Pons (tissue), 1 donor: ENCODE data around the gene STX4.

Experiments
- DNase-seq: peaks from one replicate; pipeline ENCODE4 v3.0.0-alpha.2; 2016; ENCODE audit warnings: low spot score

Gene STX4

DNA sequence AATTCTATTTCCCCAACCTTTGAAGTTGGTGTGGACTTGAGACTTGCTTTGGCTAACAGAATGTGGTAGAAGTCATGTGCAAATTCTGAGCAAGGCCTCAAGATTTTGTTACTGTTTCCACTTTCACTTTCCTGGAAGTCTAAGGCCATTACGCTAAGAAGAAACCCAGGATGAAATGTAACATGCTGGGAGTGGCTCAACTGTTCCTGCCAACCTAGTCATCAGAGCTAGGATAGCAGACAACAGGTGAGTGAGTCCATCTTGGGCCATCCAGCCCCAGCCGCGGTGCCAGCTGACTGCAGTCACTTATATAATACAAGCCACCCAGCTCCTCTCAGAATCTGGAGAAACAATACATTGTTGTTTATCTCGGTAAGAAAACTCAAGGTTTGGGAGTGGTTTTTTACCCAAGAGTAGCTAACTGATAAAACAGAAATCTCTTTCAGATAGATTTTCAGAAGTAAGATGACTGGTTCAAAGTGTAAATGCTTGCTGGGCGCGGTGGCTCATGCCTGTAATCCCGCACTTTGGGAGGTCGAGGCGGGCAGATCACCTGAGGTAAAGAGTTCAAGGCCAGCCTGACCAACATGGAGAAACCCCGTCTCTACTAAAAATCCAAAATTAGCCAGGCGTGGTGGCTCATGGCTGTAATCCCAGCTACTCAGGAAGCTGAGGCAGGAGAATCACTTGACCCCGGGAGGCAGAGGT is 10.7 kb upstream of the STX4 start:
- DNase-seq, result no peak

- no peak for DNase-seq
Measured at GRCh38 chr16:31023252-31023602, 10.1 kb upstream of the STX4 start.

GRCh38 chr16:31023627-31024226 is 9.6 kb upstream of the STX4 start:
- no peak for DNase-seq

- no peak for DNase-seq
Measured at GRCh38 chr16:31025339-31025738, 8.0 kb upstream of the STX4 start.

DNA sequence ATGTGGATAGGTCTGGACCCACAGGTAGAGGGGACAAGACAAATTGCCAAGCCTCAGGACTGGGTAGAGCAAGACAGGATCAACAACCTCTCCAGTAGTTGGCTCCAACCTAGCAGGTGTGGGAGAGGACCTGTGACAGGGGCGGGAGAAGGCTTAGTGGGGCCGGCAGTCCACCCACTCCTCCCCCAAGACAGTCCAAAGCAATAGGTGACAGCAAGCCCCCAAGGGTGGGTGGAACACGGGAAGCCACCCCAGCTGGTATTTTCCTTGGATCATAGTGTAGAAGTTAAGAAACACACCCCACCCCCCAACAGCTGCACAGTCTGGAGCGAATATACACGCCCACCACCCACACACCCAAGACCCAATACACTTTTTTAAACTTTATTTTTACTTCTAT is 4.1 kb upstream of the STX4 start:
- DNase-seq, result no peak

GRCh38 chr16:31031276-31031675 is 2.1 kb upstream of the STX4 start:
- DNase-seq, result no peak

- DNase-seq, result peak; percentile 95
Measured at GRCh38 chr16:31033709-31034492, 543 bp downstream of the STX4 start.

- DNase-seq, result peak; percentile 40
Measured at GRCh38 chr16:31036691-31037090, 3.3 kb downstream of the STX4 start.

- peak; percentile 88 for DNase-seq
Measured at GRCh38 chr16:31038993-31039392, 5.6 kb downstream of the STX4 start.

DNA sequence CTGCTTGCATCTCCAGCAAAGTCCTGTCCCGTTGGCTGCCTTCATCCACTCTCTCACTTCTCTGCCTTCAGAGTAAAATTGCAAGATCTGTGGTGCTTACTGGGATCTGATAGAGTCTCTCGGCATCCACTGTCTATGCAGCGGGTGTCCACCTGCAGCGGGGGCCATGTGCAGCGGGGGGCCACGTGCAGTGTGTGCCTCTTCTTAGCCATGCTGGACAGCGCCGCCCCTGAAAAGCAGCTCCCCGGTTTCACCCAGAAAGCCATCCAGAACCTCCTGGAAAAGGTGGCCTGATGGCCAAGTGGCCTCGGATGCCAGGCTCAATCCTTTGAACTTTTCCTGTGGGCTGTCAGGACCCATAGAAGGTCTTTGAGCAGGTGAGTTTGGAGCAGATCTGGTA is 9.5 kb downstream of the STX4 start:
- DNase-seq, result no peak

DNA sequence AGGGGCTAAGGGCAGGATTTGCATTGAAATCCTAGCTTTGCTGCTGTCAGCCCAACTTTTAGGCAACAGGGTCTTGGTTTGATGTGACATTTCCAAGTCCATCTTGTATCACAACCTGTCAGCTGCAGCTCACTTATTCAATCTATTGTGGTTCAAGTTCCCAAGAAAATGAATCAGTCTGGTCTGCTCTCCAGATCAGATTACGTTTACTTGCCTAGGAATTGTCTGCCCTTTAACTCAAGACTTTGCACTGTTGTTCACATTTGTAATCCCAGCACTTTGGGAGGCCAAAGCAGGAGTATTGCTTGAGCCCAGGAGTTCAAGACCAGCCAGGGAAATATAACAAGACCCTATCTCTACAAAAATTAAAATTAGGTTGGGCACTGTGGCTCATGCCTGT is 10.0 kb downstream of the STX4 start:
- DNase-seq, result no peak

- no peak for DNase-seq
Measured at GRCh38 chr16:31043898-31044481, 10.6 kb downstream of the STX4 start.

- no peak for DNase-seq
Measured at GRCh38 chr16:31050280-31051030, 17.1 kb downstream of the STX4 start.

- no peak for DNase-seq
Measured at GRCh38 chr16:31052114-31052513, 18.8 kb downstream of the STX4 start.

DNA sequence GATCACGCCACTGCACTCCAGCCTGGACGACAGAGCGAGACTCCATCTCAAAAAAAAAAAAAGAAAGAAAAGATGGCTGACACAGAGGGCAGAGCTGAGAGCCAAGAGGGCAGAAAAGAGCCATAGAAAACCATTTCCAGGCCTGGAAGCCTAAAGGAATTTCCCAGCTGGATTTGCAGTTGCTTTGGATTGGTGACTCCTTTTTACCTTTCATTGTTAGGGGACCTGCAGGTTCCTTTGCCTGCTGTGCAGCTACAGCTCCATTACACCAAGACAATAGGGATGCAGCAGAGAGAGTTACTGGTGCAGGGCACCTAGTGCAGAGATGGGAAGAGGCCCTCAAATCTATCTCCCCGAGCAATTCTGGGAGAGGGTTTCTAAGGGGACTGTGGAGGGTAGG is 22.3 kb downstream of the STX4 start:
- no peak for DNase-seq

DNA sequence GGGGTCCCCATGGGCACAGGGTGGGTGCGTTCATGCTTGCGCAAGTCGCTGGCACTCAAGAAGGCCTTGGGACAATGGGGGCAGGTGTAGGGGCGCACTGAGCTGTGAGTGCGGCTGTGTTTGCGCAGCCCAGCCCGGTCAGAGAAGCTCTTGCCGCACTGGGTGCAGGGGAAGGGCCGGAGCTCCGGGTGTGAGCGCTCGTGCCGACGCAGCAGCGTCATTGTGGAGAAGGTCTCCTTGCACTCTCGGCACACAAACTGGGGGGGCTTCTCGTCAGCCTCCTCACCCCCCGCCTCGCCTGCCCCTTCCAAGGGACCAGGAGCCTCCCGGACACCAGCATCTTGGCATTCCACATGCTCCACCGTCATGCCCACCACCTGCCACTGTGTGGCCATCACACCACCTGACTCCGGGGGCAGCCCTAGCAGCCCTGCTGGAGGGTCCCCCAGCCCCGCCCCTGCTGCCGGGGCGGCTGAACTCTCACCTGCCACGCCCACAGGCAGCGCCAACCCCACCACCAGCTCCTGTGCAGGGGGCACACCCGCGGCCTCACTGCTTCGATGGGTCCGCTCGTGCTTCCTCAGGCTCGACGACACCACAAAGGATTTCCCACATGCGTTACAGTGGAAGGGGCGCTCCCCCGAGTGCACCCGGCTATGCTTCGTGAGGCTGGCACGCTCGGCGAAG is 27.9 kb downstream of the STX4 start:
- DNase-seq, result no peak

- DNase-seq, result no peak
Measured at GRCh38 chr16:31061813-31062440, 28.6 kb downstream of the STX4 start.

- no peak for DNase-seq
Measured at GRCh38 chr16:31063495-31063842, 30.1 kb downstream of the STX4 start.

- DNase-seq, result no peak
Measured at GRCh38 chr16:31063843-31064611, 30.7 kb downstream of the STX4 start.

DNA sequence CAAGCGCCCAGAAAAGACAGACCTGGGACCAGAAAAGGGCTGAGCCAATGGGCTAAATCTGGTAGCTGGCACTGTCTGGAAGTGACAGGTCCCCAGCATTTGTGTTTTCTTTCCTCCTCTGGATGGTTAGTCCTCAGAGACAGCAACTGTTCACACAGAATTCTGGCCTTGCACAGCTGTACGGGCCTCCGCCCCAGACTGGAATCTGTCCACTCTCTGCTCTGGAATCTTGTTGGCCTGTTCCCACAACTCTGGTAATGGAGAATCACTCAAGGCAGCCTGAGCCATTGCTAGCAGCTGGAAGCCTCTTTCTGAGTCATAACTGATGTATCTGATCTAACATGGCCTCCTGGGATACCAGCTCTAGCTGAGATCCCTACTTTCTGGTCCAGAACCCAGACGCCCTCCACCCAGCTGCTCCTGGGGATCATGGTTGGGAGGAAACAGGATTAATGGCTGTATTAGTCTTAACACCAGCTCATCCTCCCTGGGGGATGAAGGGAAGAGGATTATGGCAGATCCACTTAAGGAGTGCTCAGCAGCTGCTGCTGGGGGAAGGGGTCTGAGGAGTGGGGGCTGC is 31.6 kb downstream of the STX4 start:
- DNase-seq, result no peak
